HCT116 (cell line): Measurements from ENCODE around the gene PSMC6. TPM values are rescaled to one million over a fixed set of nuclear protein-coding genes. Genes with fewer than 3 reads are reported as not detected.

Experiments used
- ATAC-seq: fragments of 200-7000 bp; cut with Tn5 transposase; 2 replicates; pipeline ENCODE4 v1.9.1; 2020; ENCODE audit warnings: mild to moderate bottlenecking, moderate library complexity
- BruUV-seq: library from RNA; stranded (reverse); fragments of 400-500 nt; replicated peaks from 2 replicates; lab custom pipeline; 2021; lab: Mats Ljungman, UMichigan
- CTCF ChIA-PET: fragments of 300-600 bp; sonication (Branson Sonifier 250); formaldehyde crosslinking; loops from one replicate; lab custom pipeline; 2021; ENCODE audit warnings: antibody characterized with exemption; lab: Charles Lee
- POLR2A ChIA-PET: fragments of 300-600, 350-600 bp; sonication (Branson Sonifier 250); formaldehyde crosslinking; loops from one replicate; lab custom pipeline; 2021; ENCODE audit warnings: antibody characterized with exemption; lab: Charles Lee
- RAD21 ChIA-PET, 2 experiments: fragments of 300-600 bp; sonication (Branson Sonifier 250); formaldehyde crosslinking; loops; one replicate each; lab custom pipeline; 2023; ENCODE audit warnings: low total read pairs in 2 of 2; ENCODE audit not compliant: uncharacterized antibody in 2 of 2, unreplicated experiment in 2 of 2, low non-redundant PET in 1 of 2; lab: Charles Lee
- DNase-seq: peaks from one replicate; pipeline ENCODE4 v3.0.0-alpha.2; 2010; ENCODE audit warnings: low read depth, low spot score
- H2AFZ ChIP-seq: fragments of 200-600 bp; shearing (Covaris generic), sonication (generic); 2 replicates; pipeline ENCODE4 v1.6.1; 2017; ENCODE audit warnings: low read depth, mixed run types, mixed read lengths, antibody characterized with exemption, low read length; ENCODE audit not compliant: poor library complexity, severe bottlenecking
- H3K27ac ChIP-seq: 2 replicates; pipeline ENCODE4 v1.5.1; 2012; ENCODE audit warnings: low read depth, low read length
- H3K27me3 ChIP-seq: fragments of 200-600 bp; sonication (generic); 2 replicates; pipeline ENCODE4 v1.6.1; 2016; ENCODE audit warnings: mixed run types, low read length, mixed read lengths; ENCODE audit not compliant: insufficient read depth
- H3K36me3 ChIP-seq, 2 experiments: fragments of 200-500 bp in 1 of 2; fragments of 200-600 bp in 1 of 2; sonication (Bioruptor generic) in 1 of 2; sonication (generic) in 1 of 2; 2 replicates each; pipeline versions ENCODE4 v1.5.1 to v1.6.1; 2014 to 2016; ENCODE audit warnings: low read length in 2 of 2, inconsistent platforms in 1 of 2, mixed read lengths in 1 of 2, mixed run types in 1 of 2; ENCODE audit not compliant: insufficient read depth in 2 of 2, control insufficient read depth in 1 of 2
- H3K4me1 ChIP-seq, 2 experiments: fragments of 200-600 bp in 1 of 2; sonication (generic) in 1 of 2; 2 replicates each; pipeline versions ENCODE4 v1.5.1 to v1.6.1; 2012 to 2017; ENCODE audit warnings: low read length in 2 of 2, inconsistent platforms in 1 of 2, mild to moderate bottlenecking in 1 of 2, mixed read lengths in 1 of 2, mixed run types in 1 of 2, moderate library complexity in 1 of 2; ENCODE audit not compliant: insufficient read depth in 2 of 2, control insufficient read depth in 1 of 2
- H3K4me2 ChIP-seq: fragments of 200-600 bp; sonication (generic); 2 replicates; pipeline ENCODE4 v1.6.1; 2017; ENCODE audit warnings: mixed run types, low read length, mixed read lengths
- H3K4me3 ChIP-seq, 2 experiments: fragments of 200-600 bp in 1 of 2; sonication (generic) in 1 of 2; replicated peaks in 1 of 2; 2 replicates each; pipeline ENCODE4 v1.5.1; 2011 to 2016; ENCODE audit warnings: low read length in 2 of 2, control low read depth in 1 of 2, low read depth in 1 of 2, mild to moderate bottlenecking in 1 of 2, mixed read lengths in 1 of 2, mixed run types in 1 of 2
- H3K79me2 ChIP-seq: fragments of 200-600 bp; sonication (generic); 2 replicates; pipeline ENCODE4 v1.6.1; 2017; ENCODE audit warnings: mild to moderate bottlenecking, mixed run types, low read length, moderate library complexity, mixed read lengths; ENCODE audit not compliant: insufficient read depth
- H3K9ac ChIP-seq: fragments of 200-600 bp; sonication (generic); 2 replicates; pipeline ENCODE4 v1.6.1; 2016; ENCODE audit warnings: low read length, mixed read lengths
- H3K9me2 ChIP-seq: fragments of 200-600 bp; sonication (generic), shearing (Covaris generic); 2 replicates; pipeline ENCODE4 v1.6.1; 2017; ENCODE audit warnings: mixed run types, mild to moderate bottlenecking, moderate library complexity; ENCODE audit not compliant: insufficient read depth
- H3K9me3 ChIP-seq, 2 experiments: fragments of 200-500 bp in 1 of 2; fragments of 200-600 bp in 1 of 2; sonication (Bioruptor generic) in 1 of 2; sonication (generic) in 1 of 2; 2 replicates each; pipeline ENCODE4 v1.6.1; 2014 to 2017; ENCODE audit warnings: low read length in 2 of 2, mixed read lengths in 2 of 2, inconsistent platforms in 1 of 2, low read depth in 1 of 2, mild to moderate bottlenecking in 1 of 2, mixed run types in 1 of 2, moderate library complexity in 1 of 2; ENCODE audit not compliant: control insufficient read depth in 1 of 2, insufficient read depth in 1 of 2
- H4K20me1 ChIP-seq: fragments of 200-600 bp; sonication (generic), shearing (Covaris generic); 2 replicates; pipeline ENCODE4 v1.6.1; 2017; ENCODE audit warnings: mixed run types, mild to moderate bottlenecking, moderate library complexity; ENCODE audit not compliant: insufficient read depth
- EGR1 ChIP-seq: IDR thresholded peaks from 2 replicates; pipeline ENCODE4 v1.6.1; 2012; ENCODE audit warnings: low read depth
- EZH2phosphoT487 ChIP-seq: fragments of 200-600 bp; IDR thresholded peaks from 2 replicates; pipeline ENCODE4 v1.6.1; 2018; ENCODE audit warnings: antibody characterized with exemption, borderline replicate concordance
- RAD21 ChIP-seq: IDR thresholded peaks from 2 replicates; pipeline ENCODE4 v1.6.1; 2012; ENCODE audit warnings: low read depth, mild to moderate bottlenecking
- intact Hi-C: fragments of 100-400 bp; cut with micrococcal nuclease; formaldehyde crosslinking; loops from 2 replicates; pipeline ENCODE4 v1.10.0; 2022
- total RNA-seq: library from RNA; stranded (reverse); gene quantifications from one replicate; pipeline ENCODE4 v1.2.1, GENCODE V29; 2021; ENCODE audit not compliant: unreplicated experiment
- TF ChIP-seq, protein P1 (sequence below): IDR thresholded peaks from 2 replicates; pipeline ENCODE4 v1.6.1; 2012; ENCODE audit warnings: low read depth

The PSMC6 gene
- total RNA-seq, 1 experiment from 2014 or later: 71.7 TPM

DNA sequence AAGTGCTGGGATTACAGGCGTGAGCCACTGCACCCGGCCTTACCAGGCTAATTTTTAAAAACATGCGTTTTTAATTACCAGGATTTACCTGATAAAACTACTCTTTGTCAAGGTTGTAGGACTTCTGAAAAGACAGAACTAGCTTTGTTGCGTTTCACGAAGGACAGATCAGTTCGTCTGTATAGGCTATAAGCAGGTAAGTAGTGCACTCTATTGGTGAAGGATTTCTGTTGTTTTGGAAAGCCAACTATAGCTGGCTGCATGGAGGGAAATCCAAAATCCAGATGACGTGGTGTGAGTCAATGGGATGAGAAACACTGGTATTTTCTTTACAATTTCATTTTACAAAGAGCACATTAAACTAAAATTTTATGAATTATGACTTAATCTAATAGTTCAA is 69.8 kb downstream of the PSMC6 start:
- no peaks in the 10 kb centered on the region for H3K4me1 ChIP-seq
- H3K36me3 ChIP-seq: peaks cover 26 to 30% of the 10 kb centered on the region in 2 experiments
- intact Hi-C loops: no loop called here
- DNase-seq (no peak), ATAC-seq (no peak)
- H3K9me2 ChIP-seq: no peaks in the 10 kb centered on the region
- H3K79me2 ChIP-seq: no peaks in the 10 kb centered on the region
- H3K27ac ChIP-seq: no peak overlapping the region
- no peak overlapping the region for H3K4me3 ChIP-seq
- H4K20me1 ChIP-seq: peaks cover 8% of the 10 kb centered on the region; the same call in 1 of the 2 replicates
- no TSS peak for BruUV-seq
- no peaks in the 10 kb centered on the region for H3K9me3 ChIP-seq
- H3K9ac ChIP-seq: no peak overlapping the region
- CTCF ChIA-PET: no interaction called here
- TF ChIP-seq RAD21: peak; percentile 9; the same call in 1 of the 2 replicates
- TF ChIP-seq EZH2phosphoT487: no peak
- TF ChIP-seq, protein P1, sequence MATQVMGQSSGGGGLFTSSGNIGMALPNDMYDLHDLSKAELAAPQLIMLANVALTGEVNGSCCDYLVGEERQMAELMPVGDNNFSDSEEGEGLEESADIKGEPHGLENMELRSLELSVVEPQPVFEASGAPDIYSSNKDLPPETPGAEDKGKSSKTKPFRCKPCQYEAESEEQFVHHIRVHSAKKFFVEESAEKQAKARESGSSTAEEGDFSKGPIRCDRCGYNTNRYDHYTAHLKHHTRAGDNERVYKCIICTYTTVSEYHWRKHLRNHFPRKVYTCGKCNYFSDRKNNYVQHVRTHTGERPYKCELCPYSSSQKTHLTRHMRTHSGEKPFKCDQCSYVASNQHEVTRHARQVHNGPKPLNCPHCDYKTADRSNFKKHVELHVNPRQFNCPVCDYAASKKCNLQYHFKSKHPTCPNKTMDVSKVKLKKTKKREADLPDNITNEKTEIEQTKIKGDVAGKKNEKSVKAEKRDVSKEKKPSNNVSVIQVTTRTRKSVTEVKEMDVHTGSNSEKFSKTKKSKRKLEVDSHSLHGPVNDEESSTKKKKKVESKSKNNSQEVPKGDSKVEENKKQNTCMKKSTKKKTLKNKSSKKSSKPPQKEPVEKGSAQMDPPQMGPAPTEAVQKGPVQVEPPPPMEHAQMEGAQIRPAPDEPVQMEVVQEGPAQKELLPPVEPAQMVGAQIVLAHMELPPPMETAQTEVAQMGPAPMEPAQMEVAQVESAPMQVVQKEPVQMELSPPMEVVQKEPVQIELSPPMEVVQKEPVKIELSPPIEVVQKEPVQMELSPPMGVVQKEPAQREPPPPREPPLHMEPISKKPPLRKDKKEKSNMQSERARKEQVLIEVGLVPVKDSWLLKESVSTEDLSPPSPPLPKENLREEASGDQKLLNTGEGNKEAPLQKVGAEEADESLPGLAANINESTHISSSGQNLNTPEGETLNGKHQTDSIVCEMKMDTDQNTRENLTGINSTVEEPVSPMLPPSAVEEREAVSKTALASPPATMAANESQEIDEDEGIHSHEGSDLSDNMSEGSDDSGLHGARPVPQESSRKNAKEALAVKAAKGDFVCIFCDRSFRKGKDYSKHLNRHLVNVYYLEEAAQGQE: no peak
- TF ChIP-seq EGR1: no peak
- no peak overlapping the region for H3K4me2 ChIP-seq
- RAD21 ChIA-PET: no interaction called here
- POLR2A ChIA-PET: no interaction called here
- H3K27me3 ChIP-seq: no peaks in the 10 kb centered on the region
- H2AFZ ChIP-seq: no peak overlapping the region

Other genes with a start within 250 kb of the PSMC6 start
- 2.7 TPM for gene TXNDC16, start 154.7 kb upstream of the PSMC6 start, total RNA-seq
- 0.89 TPM for gene GPR137C, start 154.4 kb upstream of the PSMC6 start, total RNA-seq
- 118 TPM for gene ERO1A, start 11.6 kb upstream of the PSMC6 start, total RNA-seq
- gene STYX, start 23.0 kb downstream of the PSMC6 start, total RNA-seq: 16.3 TPM
- 33.7 TPM for gene GNPNAT1, start 84.4 kb downstream of the PSMC6 start, total RNA-seq
- gene FERMT2, start 243.8 kb downstream of the PSMC6 start, total RNA-seq: 24.8 TPM